Skin of body (tissue), 2 donors: ENCODE results near the gene FOCAD. TPM values are rescaled to one million over a fixed set of nuclear protein-coding genes. Genes with fewer than 3 reads are reported as not detected.
"Not testable (repeated sequence)": the region's sequence is repeated elsewhere in the genome, so short reads cannot be mapped to it uniquely, and the experiment has no call there.

Experiments
- DNase-seq: peaks from one replicate; lab custom pipeline; 2025; lab: John Stamatoyannopoulos, UW
- total RNA-seq: library from RNA; depleted of rRNA; stranded (reverse); fragments of >200 nt; gene quantifications from one replicate; pipeline ENCODE4 v1.2.3, GENCODE V29; 2014

Gene FOCAD, protein sequence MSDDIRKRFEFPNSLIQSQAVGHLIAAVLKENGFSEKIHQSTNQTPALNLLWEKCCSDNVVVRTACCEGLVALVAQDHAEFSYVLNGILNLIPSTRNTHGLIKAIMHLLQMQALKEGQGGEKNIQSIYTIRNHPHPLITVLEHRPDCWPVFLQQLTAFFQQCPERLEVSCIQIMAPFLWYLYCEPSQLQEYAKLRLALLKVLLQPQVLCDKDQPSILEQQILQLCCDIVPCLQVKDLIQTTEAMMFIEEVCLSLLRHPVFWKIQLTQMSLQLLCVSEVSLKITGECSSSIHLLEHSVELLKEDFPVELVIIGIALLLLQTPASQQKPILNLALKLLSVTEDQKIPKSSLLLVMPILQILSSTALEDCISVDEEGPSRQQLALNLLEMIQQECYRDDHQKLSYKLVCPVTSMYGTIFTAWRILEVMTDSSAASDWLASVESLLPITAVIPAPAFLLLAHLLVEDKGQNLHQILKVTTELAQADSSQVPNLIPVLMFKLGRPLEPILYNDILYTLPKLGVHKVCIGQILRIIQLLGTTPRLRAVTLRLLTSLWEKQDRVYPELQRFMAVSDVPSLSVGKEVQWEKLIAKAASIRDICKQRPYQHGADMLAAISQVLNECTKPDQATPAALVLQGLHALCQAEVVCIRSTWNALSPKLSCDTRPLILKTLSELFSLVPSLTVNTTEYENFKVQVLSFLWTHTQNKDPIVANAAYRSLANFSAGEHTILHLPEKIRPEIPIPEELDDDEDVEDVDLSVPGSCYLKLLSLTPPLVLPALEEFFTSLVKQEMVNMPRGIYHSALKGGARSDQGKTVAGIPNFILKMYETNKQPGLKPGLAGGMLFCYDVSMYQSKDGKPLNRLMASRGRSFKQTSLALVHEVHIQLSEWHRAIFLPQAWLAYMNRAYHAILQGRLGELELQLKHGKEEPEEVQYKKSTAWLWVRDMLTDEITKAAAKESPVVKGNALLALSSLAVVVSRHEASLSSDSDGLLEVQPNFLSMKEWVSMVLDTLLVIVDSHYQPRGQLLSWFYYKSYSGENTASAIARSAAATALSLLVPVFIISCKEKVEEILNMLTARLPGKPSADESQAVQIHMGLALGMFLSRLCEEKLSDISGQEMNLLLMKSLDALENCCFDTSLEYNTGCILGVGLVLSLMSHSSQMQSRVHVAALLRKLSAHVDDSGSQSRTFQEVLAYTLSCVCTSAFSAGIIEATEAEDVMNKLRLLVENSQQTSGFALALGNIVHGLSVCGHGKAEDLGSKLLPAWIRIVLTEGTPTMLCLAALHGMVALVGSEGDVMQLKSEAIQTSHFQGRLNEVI (N-terminal part only)
- total RNA-seq = 48.3 TPM

DNA sequence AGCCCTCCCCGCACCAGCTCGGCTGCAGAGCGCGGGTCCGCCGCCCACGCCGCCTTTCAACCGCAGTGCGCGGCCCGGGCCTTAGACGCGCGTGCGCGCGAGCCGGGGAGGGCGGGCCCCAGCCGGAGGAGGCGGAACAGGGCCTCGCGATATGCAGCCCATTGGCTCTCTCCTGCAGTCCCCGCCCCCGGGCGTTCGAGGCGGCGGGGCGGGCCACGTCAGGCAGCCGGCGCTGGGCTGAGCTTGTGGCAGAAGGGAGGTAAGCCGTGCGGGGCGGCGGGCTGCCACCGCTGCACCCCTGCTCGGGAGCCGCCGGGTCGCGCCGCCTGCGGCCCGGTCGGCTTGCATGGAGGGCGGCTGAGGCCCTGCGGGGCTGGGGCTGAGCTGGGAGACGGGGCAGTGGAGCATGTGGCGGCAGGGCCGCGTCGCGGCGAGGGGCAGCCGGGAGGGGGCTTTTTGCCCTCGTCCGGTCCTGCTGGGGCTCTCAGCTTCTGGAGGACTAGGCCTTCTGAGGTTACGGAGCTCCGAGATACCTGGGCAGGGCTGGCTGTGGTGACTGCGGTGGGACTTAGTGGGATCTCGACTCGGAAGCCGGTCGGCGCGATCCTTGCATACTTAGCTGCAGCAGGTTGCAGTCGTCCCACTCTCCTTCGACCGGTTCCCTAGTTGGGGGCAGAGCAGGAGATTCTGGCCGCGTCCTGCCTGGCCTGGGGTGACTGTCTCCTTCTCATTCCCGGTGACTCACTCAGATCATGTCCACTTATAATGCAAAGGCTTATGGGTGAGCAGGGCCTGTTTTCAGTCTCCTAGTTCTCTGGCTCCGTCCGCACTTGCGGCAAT lies at the start of gene FOCAD:
Gene FOCAD (plus strand): TSS at position 225 of the 840 bp plus-strand sequence. CDS start 31,095 bp downstream, outside the sequence.
- peak; percentile 95 for DNase-seq

DNA sequence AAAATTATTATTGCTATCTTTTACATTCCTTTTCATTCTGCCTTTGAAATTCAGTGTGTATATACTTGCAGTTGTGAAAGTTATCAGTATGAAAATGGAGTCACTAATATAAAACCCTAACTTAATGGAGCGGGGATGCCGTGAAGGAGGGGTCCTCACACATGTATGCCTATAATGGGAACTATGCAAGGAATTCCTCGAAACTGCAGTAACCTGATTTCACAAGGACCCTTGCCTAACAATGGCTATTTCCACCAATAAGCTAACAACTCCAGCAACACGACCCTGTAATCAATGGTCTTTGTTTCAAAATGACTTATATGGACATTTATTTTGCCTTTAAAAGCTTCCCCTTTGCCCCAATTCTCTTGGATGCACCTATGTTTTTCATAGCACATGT lies 49.2 kb upstream of the FOCAD start:
- DNase-seq = no peak

DNA sequence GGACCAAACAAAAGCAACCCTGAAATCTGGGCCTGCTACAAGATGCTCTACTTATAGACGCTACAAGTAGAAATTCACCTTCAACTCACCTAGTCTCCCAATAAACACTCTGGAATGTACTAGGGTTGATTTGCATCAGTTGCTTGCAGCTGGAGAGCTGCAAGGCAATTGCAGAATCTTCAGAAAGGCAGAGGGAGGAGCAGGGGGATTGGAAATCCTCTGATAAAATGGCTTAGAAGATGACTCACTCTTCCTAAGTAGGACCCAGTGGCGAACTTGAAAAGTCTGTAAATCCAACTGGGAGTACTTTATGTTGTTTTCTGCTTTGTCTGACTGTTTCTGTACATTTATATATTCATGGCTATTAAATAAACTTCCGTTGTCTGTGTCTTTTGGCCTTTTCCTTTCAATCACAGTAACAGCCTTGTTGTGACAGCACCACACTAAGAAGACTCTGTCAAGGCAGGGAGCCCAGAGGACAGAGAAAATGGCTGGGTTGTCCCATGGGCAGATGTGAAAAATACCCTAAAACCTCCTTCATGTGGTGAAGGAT lies 47.1 kb upstream of the FOCAD start:
- DNase-seq = no peak

DNA sequence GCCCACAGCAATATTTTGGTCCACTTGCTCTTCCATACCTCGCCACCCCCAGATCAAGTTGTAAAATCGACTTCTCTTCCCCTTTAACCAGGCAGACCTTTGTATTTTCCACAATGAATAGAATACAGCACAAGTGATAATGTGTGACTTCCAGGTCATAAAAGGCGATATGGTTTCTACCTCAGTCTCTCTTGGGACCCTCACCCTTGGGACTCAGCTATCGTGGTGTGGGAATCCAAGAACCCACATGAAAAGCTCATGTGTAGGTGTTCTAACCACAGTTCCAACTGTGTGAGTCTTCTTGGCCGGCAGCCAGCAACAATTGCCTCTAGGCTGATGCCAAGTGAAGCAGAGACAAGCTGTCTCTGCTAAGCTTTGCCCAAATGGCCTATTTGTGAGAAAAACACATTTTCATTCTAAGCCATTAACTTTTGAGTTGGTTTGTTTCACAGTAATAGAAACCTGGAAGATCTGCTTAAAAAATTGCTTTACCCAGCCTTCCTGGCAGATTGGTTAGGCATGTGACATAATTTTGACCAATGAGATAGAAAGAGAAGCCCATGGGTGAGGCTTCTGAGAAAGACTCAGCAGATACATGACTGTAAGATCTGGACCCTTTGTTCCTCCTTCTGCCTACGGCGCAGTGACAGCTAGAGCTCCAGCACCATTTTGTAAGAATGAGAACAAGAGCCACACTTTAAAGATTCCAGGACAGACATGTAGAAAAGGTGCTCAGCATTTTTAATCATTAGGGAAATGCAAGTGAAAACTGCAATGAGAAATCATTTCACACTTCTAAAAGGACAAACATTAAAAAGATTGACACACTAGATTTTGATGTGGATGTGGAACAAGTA lies 43.5 kb upstream of the FOCAD start:
- no peak for DNase-seq

DNA sequence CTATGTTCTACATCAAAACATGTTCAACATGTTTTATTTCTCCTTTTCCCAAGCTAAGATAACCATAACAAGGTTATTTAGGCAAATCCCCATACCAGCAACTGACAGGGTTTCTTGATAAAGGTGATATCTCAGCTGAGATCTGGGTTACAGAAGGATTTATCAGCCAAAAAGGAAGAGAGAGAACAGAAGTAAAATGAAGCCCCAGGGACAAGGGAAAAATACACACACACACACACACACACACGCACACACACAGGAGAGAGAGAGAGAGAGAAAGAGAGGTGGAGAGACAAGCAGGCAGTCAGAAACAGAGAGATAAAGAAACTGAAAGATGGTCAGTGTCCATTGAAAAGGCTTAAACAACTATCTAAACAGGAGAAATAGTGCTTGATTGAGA lies 42.0 kb upstream of the FOCAD start:
- DNase-seq = no peak

DNA sequence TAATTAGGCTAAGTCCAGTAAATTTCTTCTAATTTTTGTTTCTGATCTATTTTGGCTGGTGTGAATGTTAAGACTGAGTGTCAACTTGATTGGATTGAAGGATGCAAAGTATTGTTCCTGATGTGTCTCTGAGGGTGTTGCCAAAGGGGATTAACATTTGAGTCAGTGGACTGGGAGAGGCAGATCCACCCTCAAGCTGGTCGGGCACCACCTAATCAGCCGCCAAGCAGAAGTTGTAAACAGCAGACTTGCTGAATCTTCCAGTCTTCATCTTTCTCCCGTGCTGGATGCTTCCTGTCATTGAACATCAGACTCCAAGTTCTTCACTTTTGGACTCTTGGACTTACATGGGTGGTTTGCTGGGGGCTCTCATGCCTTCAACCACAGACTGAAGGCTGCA lies 40.4 kb upstream of the FOCAD start:
- no peak for DNase-seq

DNA sequence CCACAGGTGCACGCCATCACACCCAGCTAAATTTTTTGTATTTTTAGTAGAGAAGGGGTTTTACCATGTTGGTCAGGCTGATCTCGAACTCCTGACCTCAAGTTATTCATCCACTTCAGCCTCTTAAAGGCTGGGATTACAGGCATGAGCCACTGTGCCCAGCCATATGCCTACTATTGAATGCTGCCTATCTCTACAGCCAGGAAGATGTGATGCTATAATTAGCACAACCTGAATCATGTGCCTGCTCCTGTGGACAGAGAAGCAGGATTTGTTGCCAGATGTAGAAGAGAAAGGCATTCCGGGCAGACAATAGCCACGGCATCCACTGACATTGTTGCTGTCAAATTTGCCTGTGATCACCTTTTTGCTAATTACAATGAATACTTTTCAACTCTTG lies 37.4 kb upstream of the FOCAD start:
- no peak for DNase-seq

DNA sequence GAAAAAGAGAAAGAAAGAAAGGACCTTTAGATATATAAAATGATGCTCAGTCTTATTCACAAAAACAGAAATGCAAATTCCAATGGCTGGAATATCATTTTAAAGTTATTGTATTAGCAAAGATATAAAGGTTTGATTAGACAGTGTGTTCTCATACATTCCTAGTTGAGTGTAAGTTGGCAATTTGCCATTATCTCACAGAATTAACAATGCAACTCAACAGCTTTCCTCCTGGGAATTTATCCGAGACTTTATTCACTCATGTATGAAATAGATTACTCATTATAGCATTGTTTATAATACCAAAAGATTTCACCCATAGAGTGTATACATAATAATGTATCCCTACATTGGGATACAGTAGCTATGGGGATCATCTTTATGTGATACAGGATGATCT lies 34.7 kb upstream of the FOCAD start:
- DNase-seq = no peak

DNA sequence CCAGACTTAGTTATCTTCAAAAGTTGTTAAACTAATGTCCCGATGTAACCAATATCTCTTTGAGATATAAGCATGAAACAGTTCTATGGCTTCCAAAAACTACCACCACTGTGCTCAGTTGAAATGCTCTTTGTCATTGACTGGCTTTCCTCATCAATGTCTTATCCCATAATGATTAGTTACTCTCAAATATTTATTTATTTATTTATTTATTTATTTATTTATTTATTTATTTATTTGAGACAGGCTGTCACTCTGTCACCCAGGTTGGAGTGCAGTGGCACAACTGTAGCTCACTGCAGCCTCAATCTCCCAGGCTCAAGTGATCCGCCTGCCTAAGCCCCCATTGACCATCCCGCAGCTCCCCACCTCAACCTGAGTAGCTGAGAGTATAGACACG lies 33.7 kb upstream of the FOCAD start:
- DNase-seq = no peak

DNA sequence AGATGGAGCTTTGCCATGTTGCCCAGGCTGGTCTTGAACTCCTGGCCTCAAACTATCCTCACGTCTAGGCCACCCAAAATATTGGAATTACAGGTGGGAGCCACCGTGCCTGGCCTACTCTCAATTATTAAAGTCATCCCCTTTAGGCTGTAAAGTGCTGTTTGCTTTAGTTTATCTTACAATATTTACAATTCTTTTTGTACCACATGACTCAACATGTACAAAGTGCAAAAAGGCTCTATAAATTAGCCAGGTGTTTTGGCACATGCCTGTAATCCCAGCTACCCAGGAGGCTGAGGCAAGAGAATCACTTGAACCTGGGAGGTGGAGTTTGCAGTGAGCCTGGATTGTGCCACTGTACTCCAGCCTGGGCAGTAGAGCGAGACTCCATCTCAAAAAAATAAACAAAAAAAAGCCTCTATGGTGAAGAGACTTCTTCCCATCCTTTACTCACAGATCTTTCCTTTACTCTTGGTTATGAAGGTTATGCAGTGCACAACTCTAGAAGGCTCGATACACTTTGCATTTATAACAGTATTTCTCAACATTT lies 33.2 kb upstream of the FOCAD start:
- no peak for DNase-seq

DNA sequence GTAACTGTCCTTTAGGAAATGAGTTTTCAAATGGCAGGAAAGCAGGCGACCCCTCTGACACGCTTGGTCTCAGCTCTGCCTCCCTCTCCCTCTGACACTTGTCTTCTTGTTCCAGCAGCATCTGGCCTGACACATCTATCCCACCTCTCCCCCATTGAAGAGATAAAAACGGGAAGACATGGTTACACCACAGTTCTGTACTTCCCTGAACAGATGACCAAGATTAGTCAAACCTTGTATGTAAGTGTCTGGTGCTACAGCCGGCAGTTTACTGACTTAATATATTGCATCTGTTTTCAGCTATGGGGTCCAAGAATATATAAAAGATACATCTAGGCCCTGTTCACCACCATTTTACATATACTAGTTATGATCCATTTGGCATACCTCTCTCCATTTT lies 32.1 kb upstream of the FOCAD start:
- no peak for DNase-seq

DNA sequence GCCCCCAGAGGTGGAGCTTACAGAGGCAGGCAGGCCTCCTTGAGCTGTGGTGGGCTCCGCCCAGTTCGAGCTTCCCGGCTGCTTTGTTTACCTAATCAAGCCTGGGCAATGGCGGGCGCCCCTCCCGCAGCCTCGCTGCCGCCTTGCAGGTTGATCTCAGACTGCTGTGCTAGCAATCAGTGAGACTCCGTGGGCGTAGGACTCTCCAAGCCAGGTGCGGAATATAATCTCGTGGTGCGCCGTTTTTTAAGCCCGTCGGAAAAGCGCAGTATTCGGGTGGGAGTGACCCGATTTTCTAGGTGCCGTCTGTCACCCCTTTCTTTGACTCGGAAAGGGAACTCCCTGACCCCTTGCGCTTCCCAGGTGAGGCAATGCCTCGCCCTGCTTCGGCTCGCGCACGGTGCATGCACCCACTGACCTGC lies 25.8 kb upstream of the FOCAD start:
- not testable (repeated sequence) for DNase-seq

DNA sequence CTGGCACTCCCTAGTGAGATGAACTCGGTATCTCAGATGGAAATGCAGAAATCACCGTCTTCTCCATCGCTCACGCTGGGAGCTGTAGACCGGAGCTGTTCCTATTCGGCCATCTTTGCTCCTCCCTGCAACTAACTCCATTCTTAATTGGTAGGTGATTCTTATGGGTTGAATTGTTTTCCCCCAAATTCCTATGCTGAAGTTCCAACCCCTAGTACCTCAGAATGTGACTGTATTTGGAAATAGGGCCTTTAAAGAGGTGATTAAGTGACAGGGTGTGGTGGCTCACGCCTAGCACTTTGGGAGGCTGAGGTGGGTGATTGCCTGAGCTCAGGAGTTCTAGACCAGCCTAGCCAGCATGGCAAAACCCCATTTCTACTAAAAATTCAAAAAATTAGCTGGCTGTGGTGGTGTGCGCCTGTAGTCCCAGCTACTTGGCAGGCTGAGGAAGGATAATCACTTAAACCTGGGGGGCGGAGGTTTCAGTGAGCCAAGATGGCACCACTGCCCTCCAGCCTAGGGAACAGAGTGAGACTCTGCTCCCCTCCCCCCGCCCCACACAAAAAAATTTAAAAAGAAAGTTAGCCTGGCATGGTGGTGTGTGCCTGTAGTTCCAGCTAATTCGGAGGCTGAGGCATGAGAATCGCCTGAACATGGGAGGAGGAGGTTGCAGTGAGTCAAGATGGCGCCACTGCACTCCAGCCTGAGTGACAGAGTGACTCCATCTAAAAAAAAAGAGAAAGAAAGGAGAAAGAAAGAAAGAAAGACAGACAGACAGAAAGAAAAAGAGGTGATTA lies 25.2 kb upstream of the FOCAD start:
- DNase-seq = no peak

DNA sequence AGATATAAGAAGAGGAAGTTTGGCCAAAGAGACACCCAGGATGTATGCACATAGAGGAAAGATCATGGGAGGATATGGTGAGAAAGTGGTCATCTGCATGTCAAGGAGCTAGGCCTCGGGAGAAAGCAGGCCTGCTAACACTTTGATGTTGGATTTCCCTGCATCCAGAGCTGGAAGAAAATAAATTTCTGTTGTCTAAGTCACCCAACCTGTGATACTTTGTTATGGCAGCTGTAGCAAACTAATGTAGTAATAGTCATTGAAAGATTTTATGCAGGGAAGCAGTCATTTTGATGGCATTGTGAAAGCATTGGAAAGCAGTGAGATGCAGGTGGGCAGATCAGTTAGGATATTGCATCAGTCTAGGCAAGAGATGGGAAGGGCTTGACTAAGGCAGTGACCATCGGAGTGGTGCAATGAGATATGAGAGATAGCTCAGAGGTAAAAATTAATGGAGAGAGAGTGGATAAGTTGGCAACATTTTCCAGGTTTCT lies 24.5 kb upstream of the FOCAD start:
- no peak for DNase-seq

DNA sequence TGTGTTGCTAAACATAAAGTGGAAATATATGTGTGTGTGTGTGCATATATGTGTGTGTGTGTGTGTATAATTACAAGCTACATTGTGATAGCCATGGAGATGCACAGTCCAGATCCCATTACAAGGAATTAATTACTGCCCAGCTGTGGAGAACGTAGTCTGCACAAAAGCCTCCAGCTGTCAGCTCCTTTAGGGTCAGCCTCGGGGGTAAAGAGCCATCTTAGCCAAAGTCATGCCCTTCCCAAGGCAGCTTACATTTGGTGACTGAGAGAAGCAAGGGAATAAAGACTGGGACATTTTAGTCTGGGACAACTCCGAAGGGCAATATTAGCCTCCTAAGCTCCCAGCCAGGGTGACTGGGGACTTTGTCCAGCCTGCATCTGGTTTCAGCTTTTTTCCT lies 21.9 kb upstream of the FOCAD start:
- no peak for DNase-seq

DNA sequence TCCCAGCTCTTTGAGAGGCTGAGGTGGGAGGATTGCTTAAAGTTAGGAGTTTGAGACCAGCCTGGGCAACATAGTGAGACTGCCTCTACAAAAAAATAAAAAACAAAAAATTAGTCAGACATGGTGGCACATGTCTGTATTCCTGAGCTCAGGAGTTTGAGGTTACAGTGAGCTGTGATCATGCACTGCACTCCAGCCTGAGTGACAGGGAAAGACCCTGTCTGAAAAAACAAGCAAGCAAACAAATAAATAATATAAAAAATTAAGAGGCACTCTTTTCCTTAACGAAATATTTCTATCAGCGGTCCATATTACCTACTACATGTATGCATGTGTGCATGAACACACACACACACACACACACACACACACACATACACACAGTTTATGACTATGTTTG lies 20.9 kb upstream of the FOCAD start:
- no peak for DNase-seq

DNA sequence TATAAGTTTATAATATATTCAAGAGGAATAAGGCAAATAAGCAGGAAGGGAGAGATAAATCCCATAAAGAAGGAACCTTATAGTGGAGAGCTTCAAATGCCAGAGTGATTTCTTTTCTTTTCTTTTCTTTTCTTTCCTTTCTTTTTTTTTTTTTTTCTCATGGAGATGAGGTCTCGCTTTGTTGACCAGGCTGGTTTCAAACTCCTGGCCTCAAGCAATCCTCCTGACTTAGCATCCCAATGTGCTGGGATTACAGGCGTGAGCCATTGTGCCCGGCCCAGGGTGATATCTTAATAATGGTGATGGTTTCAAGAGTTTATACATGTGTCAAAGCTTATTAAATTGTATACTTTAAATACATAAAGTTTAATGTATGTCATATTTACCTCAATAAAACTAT lies 19.6 kb upstream of the FOCAD start:
- no peak for DNase-seq

DNA sequence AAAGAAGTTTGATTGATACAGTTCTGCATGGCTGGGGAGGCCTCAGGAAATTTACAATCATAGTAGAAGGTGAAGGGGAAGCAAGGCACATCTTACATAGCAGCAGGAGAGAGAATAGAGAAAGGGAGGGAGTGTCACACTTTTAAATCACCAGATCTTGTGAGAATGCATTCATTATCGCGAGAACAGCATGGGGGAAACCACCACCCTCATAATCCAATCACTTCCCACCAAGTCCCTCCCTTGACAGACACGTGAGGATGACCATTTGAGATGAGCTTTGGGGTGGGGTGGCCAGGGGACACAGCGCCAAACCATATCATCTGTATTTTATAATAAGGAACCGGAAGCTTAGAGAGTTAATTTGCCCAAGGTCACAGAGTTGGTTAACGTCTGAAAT lies 13.7 kb upstream of the FOCAD start:
- DNase-seq = no peak
